ENCODE measurements around the gene SPNS3.

Gene SPNS3

DNA sequence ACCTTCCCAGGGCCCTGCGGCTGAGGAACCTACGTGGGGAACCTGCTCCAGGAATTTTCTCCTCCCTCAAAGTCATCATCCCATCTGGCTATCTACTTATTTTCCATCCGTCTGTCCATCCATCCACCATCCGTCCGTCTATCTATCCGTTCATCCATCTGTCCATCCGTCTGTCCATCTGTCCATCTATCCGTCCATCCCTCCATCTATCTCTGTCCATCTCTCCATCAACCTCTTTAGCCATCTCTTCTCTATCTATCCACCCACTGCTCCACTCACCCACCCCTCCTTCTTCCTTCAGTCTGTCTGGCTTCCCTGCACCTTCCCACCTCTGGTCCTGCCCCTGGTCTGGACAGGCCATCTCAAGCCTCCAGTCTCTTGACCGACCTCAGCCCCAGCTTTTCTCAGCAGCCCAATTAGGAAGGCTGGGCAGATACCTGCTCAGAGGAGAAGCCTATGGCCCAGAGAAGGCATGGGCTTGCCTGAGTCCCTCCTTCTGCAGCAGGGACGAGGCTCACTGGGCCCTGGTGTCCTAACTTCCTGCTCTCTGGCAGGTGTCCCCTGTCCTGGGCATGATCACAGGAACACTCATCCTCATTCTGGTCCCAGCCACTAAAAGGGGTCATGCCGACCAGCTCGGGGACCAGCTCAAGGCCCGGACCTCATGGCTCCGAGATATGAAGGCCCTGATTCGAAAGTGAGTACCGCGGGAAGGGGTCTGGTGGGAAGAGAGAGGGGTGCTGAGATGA is 98.4 kb downstream of the SPNS3 start:
- DNase-seq: no peak

DNA sequence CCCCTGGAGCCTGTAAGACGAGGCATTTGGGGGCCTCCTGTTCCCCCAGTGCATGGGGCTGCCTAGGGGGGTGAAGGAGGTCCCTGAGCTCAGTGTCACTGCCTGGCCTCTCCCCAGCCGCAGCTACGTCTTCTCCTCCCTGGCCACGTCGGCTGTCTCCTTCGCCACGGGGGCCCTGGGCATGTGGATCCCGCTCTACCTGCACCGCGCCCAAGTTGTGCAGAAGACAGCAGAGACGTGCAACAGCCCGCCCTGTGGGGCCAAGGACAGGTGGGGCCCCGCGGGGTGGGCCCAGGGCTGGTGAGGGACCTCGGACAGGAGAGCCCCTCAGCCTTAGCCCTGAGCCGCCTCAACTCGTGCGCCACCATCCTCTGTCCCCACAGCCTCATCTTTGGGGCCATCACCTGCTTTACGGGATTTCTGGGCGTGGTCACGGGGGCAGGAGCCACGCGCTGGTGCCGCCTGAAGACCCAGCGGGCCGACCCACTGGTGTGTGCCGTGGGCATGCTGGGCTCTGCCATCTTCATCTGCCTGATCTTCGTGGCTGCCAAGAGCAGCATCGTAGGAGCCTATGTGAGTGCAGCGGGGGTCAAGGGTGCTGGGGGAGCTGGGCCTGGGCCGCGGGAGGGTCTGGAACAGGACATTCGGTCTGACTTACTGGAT is 99.3 kb downstream of the SPNS3 start:
- DNase-seq: no peak

DNA sequence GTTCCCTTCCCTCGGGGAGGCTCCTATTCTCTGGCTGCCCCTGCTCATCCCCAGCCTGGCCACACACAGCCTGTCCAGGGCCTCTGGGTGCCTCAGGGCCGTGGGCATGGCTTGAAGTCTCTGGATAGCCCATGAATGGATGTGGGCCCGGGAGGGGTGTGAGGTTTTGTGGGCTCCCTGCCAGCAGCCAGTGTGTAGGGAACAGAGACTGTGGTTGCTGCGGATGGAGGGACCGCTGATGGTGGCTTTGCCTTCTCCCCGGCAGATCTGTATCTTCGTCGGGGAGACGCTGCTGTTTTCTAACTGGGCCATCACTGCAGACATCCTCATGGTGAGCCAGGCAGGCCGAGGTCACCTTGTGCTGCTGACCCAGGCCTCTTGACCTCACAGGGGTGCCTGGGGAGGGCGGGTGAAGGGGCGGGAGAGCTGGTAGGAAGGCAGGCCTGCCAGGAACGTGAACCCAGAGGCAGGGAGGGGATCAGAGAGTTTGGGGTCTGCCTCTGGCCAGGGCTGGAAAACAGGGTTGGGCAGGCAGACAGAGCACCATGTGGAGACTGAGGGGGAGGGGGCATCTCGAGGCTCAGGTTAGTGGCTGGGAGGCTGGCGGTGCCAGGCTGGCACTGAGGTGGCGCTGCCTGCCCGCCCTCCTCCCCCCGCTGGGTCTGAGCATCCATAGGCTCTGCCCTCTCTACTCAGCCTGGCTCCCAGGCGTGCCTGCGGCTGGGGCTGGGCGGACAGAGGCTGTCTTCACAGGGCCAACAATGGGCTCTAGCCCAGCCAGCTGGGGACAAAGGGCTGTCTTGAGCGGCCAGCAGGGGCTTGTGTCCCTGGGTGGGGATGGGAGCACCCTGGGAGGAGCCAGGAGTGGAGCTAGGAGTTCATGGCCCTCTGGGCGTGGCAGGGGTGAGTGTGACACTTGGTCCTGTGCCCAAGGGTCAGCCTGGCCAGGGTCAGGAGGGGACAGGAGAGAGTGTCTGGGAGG is 100.1 kb downstream of the SPNS3 start:
- no peak for DNase-seq

DNA sequence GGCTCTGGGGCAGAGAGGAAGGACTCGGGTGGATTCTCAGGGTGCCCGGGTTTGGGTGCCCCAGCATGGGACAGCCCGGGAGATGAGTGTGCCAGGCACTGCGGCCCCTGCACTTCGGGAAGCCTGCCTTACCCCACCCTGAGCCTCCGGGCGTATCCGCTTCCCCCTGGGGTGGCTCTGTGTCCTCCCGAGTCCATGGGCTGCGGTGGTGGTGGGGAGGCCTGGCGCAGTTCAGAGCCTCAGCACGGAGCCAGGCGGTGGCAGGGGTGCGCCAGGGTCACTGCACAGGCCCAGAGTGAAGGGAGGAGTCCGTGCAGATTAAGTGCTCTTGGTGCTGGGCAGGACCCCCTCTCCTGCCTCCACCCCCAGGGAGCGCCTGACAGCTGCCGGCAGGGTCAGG is 100.8 kb downstream of the SPNS3 start:
- no peak for DNase-seq

DNA sequence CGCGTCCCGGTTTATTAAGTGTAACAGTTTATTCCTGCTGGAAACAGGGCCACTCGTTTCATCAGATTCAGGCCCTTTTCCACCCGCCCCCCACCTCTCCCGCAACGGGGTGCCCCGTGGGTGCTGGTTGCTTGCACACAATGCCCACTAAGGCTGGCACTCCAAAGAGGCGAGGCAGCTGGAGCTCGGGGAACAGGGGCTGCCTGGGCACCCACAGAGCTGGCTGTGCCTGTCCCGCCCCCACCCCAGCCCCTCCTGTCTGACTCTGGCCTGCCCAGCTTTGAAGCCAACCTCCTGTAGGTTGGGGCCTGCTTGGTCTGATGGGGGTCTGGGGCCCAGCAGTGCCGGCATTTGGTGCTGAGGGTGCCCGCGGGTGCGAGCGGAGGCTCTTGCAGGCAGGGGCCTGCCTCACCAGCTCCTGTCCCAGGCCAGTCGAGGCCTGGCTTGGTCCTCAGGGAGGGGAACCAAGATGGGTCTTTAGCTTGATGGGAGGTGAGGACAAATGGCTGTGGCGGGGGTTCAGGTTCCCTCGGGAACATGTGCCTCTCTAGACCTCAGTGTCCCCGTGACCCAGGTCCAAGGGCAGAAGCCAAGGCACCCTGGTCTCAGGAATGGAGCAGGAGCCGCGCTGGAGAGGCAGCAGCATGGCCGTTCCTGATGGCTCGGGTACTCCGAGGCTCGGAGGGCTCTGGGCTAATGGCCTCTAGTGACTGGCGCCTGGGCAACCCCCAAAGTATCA is 101.4 kb downstream of the SPNS3 start:
- DNase-seq: no peak

DNA sequence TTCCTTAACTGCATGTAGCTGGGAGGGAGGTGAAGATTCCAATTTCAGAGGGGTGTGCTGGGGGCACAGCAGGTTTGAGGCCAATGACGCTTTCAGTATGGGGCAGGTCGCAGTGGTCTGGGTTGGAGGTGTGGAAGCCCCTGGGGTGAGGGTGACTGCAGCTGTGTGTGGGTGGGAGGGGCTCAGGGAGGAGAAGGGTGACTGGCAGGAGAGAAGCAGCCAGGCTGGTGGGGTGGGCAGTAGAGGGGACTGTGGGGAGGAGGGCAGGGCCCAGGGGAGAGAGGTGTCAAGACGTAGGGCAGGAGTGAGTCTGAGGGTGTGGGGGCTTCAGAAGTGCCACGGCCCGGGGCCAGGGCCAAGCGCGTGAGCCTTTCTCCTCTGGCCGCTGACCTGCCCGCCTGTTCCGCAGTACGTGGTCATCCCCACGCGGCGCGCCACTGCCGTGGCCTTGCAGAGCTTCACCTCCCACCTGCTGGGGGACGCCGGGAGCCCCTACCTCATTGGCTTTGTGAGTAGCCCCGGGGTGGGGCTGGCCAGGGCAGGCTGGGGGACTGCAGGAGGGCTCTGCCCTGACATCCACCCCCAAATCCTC is 102.0 kb downstream of the SPNS3 start:
- no peak for DNase-seq

DNA sequence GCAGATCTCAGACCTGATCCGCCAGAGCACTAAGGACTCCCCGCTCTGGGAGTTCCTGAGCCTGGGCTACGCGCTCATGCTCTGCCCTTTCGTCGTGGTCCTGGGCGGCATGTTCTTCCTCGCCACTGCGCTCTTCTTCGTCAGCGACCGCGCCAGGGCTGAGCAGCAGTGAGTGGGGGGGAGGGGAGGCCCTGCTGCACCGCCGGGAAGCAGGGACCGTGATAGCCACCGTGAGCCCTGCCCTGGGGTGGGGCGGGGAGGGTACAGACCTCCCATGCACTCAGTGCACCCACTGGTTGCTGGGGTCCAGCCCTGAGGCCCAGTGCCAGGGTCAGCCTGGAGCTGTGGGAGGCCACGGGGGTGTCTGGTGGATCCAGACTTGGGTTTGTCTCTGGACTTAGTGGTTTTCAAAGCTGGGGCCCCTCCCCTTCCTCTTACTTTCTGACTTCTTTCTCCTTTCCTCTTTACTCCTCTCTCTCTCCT is 102.6 kb downstream of the SPNS3 start:
- DNase-seq: no peak

DNA sequence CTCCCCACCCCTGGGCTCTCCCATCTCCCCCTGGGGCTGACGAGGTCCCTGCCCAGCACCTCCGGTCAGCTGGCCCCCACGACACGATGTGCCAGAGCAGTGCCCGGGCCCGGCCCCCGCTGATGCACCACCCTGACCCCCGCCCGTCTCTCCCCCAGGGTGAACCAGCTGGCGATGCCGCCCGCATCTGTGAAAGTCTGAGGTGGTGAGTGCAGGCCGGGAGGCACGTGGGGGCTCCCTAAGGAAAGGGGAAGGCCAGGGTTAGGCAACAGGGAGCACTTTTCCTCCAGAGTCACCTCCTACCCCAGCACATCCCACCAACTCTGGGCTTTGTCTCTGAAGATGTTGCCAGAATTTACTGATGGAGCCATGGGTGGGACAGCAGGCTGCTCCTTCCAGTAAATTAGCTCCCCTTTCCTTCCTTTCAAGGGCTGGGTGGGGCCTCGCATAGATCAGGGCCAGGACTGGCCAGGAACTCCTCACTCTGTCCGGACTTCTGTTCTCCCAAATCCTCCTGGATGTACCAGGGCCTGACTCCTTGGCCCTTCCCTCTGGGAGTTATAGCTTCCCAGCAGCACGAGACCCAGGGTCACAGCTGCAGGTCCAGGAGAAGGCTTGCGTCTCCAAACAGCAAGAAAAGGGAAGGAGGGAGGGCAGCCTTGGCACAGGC is 103.1 kb downstream of the SPNS3 start:
- DNase-seq: no peak

Data from activated CD4-positive, CD25-positive, alpha-beta regulatory T cell (primary cell).